K562 (cell line): ENCODE measurements around the gene GET3. TPM values are rescaled to one million over a fixed set of nuclear protein-coding genes. Genes with fewer than 3 reads are reported as not detected.

Experiments
- ATAC-seq: fragments of 200-7000 bp; cut with Tn5 transposase; 3 replicates; pipeline ENCODE4 v1.9.1; 2020; ENCODE audit warnings: moderate library complexity
- BruUV-seq: library from RNA; stranded (reverse); fragments of 400-500 nt; replicated peaks from 2 replicates; lab custom pipeline; 2021; lab: Mats Ljungman, UMichigan
- CTCF ChIA-PET: fragments of 300-600 bp; formaldehyde crosslinking; extraction: SDS; loops from one replicate; lab custom pipeline; 2021; ENCODE audit warnings: low intra/inter-chr PET ratio; lab: Yijun Ruan, JAX
- POLR2A ChIA-PET: fragments of 300-600, 350-650 bp; sonication (Branson Sonifier 250); formaldehyde crosslinking; extraction: SDS; loops from one replicate; lab custom pipeline; 2021; ENCODE audit warnings: antibody characterized with exemption, inconsistent platforms; lab: Yijun Ruan, JAX
- DNase-seq, 4 experiments: peaks; one replicate each; pipeline versions ENCODE4 v3.0.0 to v3.0.0-alpha.2; 2011 to 2018; ENCODE audit warnings: low spot score in 3 of 4, mixed read lengths in 3 of 4; ENCODE audit errors: extremely low read depth in 1 of 4
- FAIRE-seq: peaks from 2 replicates; lab custom pipeline; 2011; peaks lifted over from hg19 to GRCh38; lab: Jason Lieb, UNC
- H2AFZ ChIP-seq: 2 replicates; pipeline ENCODE4 v1.6.0; 2011; ENCODE audit warnings: low read depth, low read length, control low read depth, inconsistent platforms
- H3K27ac ChIP-seq: fragments of 200-600 bp; 3 replicates; pipeline ENCODE4 v1.8.0; 2011; ENCODE audit warnings: low read depth, mild to moderate bottlenecking, control low read depth, inconsistent platforms, low read length, moderate library complexity, mixed read lengths; ENCODE audit errors: extremely low read depth
- H3K27me3 ChIP-seq, 2 experiments: fragments of 300-600 bp in 1 of 2; 2 replicates in 1 of 2; 3 replicates in 1 of 2; pipeline versions ENCODE4 v1.6.0 to v1.8.0; 2011; ENCODE audit warnings: inconsistent platforms in 2 of 2, low read length in 2 of 2, mild to moderate bottlenecking in 1 of 2, mixed read lengths in 1 of 2, moderate library complexity in 1 of 2; ENCODE audit not compliant: control insufficient read depth in 2 of 2, insufficient read depth in 2 of 2
- H3K36me3 ChIP-seq: fragments of 300-600 bp; 3 replicates; pipeline ENCODE4 v1.8.0; 2011; ENCODE audit warnings: mild to moderate bottlenecking, low read length, inconsistent platforms; ENCODE audit not compliant: control insufficient read depth, insufficient read depth
- H3K4me1 ChIP-seq, 2 experiments: fragments of 200-600 bp in 1 of 2; replicated peaks in 1 of 2; 2 replicates in 1 of 2; 3 replicates in 1 of 2; pipeline versions ENCODE4 v1.5.1 to v1.8.0; 2011; ENCODE audit warnings: inconsistent platforms in 2 of 2, low read length in 2 of 2, mild to moderate bottlenecking in 1 of 2, mixed read lengths in 1 of 2, moderate library complexity in 1 of 2; ENCODE audit not compliant: control insufficient read depth in 2 of 2, insufficient read depth in 2 of 2
- H3K4me2 ChIP-seq: 2 replicates; pipeline ENCODE4 v1.6.1; 2011; ENCODE audit warnings: low read length, control low read depth, inconsistent platforms, mixed read lengths; ENCODE audit not compliant: insufficient read depth
- H3K4me3 ChIP-seq: fragments of 200-600 bp; sonication (generic), shearing (Covaris generic); 2 replicates; pipeline ENCODE4 v1.5.1; 2016; ENCODE audit warnings: control low read depth, inconsistent platforms
- H3K79me2 ChIP-seq: fragments of 200-600 bp; 3 replicates; pipeline ENCODE4 v1.8.0; 2011; ENCODE audit warnings: low read length, inconsistent platforms; ENCODE audit not compliant: control insufficient read depth, insufficient read depth
- H3K9ac ChIP-seq, 2 experiments: 2 replicates each; pipeline versions ENCODE4 v1.6.0 to v1.6.1; 2011; ENCODE audit warnings: low read depth in 2 of 2, low read length in 2 of 2, control low read depth in 1 of 2, inconsistent platforms in 1 of 2, mild to moderate bottlenecking in 1 of 2, mixed read lengths in 1 of 2; ENCODE audit not compliant: insufficient read depth in 1 of 2
- H3K9me1 ChIP-seq: one replicate; pipeline ENCODE4 v1.6.0; 2011; ENCODE audit warnings: inconsistent platforms, mild to moderate bottlenecking, low read length, moderate library complexity; ENCODE audit not compliant: control insufficient read depth, insufficient read depth
- H3K9me3 ChIP-seq: replicated peaks from 2 replicates; pipeline ENCODE4 v1.5.1; 2011; ENCODE audit warnings: low read depth, low read length, inconsistent platforms; ENCODE audit not compliant: control insufficient read depth, insufficient read depth
- H4K20me1 ChIP-seq: replicated peaks from 2 replicates; pipeline ENCODE4 v1.6.1; 2011; ENCODE audit warnings: low read length, inconsistent platforms, mixed read lengths; ENCODE audit not compliant: control insufficient read depth, insufficient read depth
- ARNT ChIP-seq, 2 experiments: fragments of 450-650 bp; IDR thresholded peaks; 2 replicates each; pipeline ENCODE4 v1.6.1; 2016; ENCODE audit warnings: mild to moderate bottlenecking in 1 of 2
- CTBP1 ChIP-seq: fragments of 450-650 bp; IDR thresholded peaks from 2 replicates; pipeline ENCODE4 v1.6.1; 2016; ENCODE audit warnings: borderline replicate concordance
- DMBX1 ChIP-seq: fragments of 250-450 bp; sonication (Bioruptor Pico); IDR thresholded peaks from 2 replicates; pipeline ENCODE4 v1.8.0; 2022; ENCODE audit warnings: inconsistent platforms, mild to moderate bottlenecking, moderate library complexity, borderline replicate concordance
- FOXJ3 ChIP-seq: sonication (generic); formaldehyde crosslinking; IDR thresholded peaks from 2 replicates; pipeline ENCODE4 v1.4.0; 2020; ENCODE audit warnings: mild to moderate bottlenecking, missing genetic modification reagents
- KAT8 ChIP-seq: fragments of 450-650 bp; IDR thresholded peaks from 2 replicates; pipeline ENCODE4 v1.6.1; 2016; ENCODE audit warnings: low read depth, mild to moderate bottlenecking
- MCM3 ChIP-seq: fragments of 450-650 bp; IDR thresholded peaks from 2 replicates; pipeline ENCODE4 v1.6.1; 2016
- SRF ChIP-seq, 2 experiments: fragments of 250-450, 450-650 bp in 1 of 2; sonication (Bioruptor Pico) in 1 of 2; sonication (generic) in 1 of 2; formaldehyde crosslinking; IDR thresholded peaks; 2 replicates each; pipeline versions ENCODE4 v1.5.0 to v1.5.1; 2020 to 2022; ENCODE audit warnings: mild to moderate bottlenecking in 1 of 2, missing genetic modification reagents in 1 of 2
- XRCC5 ChIP-seq: fragments of 200-400 bp; formaldehyde crosslinking; IDR thresholded peaks from 2 replicates; pipeline ENCODE4 v1.6.1; 2017; ENCODE audit warnings: low read depth, mild to moderate bottlenecking, low read length
- ZC3H11A ChIP-seq: IDR thresholded peaks from 2 replicates; pipeline ENCODE4 v1.6.1; 2012; ENCODE audit warnings: low read depth, low read length, improper control_type of control experiment
- ZNF134 ChIP-seq: fragments of 250-450 bp; sonication (Bioruptor Pico); conservative IDR thresholded peaks from 2 replicates; pipeline ENCODE4 v1.4.0; 2020
- WGBS: fragments of 100-300 bp; shearing (Covaris generic); methylation state at CpG from one replicate; pipeline ENCODE4 v1.1.6; 2016; ENCODE audit warnings: low coverage, mixed read lengths; ENCODE audit not compliant: insufficient coverage; ENCODE audit errors: missing lambda C conversion rate; 5-methylcytosine and 5-hydroxymethylcytosine counted together
- in situ Hi-C: fragments of 300-500 bp; cut with MboI; formaldehyde crosslinking; loops from 4 replicates; pipeline ENCODE4 v1.15.0; 2018; ENCODE audit warnings: inconsistent platforms, mixed read lengths
- intact Hi-C: fragments of 100-400 bp; cut with micrococcal nuclease; formaldehyde crosslinking; loops from 2 replicates; pipeline ENCODE4 v1.14.2; 2022
- polyA plus RNA-seq, 8 experiments: library from polyadenylated mRNA; depleted of rRNA in 4 of 8; stranded (reverse) in 5 of 8; unstranded in 3 of 8; fragments of >200 nt; fragmentation: Nextera tagmentation in 2 of 8; fragmentation: Illumina TruSeq in 1 of 8; extraction: Ambion mirVana in 2 of 8; extraction: Trizol in 1 of 8; gene quantifications; 2 replicates each; pipeline versions ENCODE4 v1.2.1 to v1.2.3, GENCODE V29; 2011 to 2014; ENCODE audit warnings: inconsistent platforms in 1 of 8, missing spikeins in 1 of 8
- total RNA-seq, 7 experiments: library from RNA; depleted of rRNA in 6 of 7; stranded (reverse); fragments of >200 nt in 6 of 7; fragmentation: Illumina TruSeq in 2 of 7; extraction: Trizol in 2 of 7; gene quantifications; 2 replicates each; pipeline versions ENCODE4 v1.2.1 to v1.2.3, GENCODE V29; 2011 to 2021; ENCODE audit warnings: low replicate concordance in 1 of 7
- TF ChIP-seq, protein P1 (sequence below): fragments of 450-650 bp; formaldehyde crosslinking; IDR thresholded peaks from 2 replicates; pipeline ENCODE4 v1.4.0; 2020; ENCODE audit warnings: mild to moderate bottlenecking, moderate library complexity
- TF ChIP-seq, protein P2 (sequence below), 3 experiments: fragments of 200-800 bp in 1 of 3; sonication (Bioruptor generic) in 1 of 3; sonication (generic) in 1 of 3; formaldehyde crosslinking in 1 of 3; IDR thresholded peaks; 2 replicates each; pipeline versions ENCODE4 v1.6.1 to v1.8.0; 2016 to 2022; ENCODE audit warnings: mild to moderate bottlenecking in 2 of 3, missing compliant biosample characterization in 2 of 3, missing genetic modification characterization in 2 of 3, missing genetic modification reagents in 1 of 3
- TF ChIP-seq, protein P3 (sequence below): fragments of 250-450 bp; sonication (Bioruptor Pico); IDR thresholded peaks from 2 replicates; pipeline ENCODE4 v1.9.0; 2021; ENCODE audit warnings: mild to moderate bottlenecking, inconsistent platforms
- TF ChIP-seq, protein P4 (sequence below), 3 experiments: IDR thresholded peaks in 2 of 3; conservative IDR thresholded peaks in 1 of 3; 2 replicates each; pipeline ENCODE4 v1.5.1; 2011 to 2012; ENCODE audit warnings: low read length in 3 of 3, mild to moderate bottlenecking in 3 of 3, control low read depth in 2 of 3, improper control_type of control experiment in 1 of 3, inconsistent platforms in 1 of 3, low read depth in 1 of 3, mixed read lengths in 1 of 3, moderate library complexity in 1 of 3; ENCODE audit not compliant: insufficient read depth in 2 of 3

The GET3 gene
- total and polyA plus RNA-seq, 9 of the 15 experiments (the other 6 are each of a cell fraction or from before 2014, with no cell fraction given) = 8.3 to 83.5 (median 51.8) TPM

DNA sequence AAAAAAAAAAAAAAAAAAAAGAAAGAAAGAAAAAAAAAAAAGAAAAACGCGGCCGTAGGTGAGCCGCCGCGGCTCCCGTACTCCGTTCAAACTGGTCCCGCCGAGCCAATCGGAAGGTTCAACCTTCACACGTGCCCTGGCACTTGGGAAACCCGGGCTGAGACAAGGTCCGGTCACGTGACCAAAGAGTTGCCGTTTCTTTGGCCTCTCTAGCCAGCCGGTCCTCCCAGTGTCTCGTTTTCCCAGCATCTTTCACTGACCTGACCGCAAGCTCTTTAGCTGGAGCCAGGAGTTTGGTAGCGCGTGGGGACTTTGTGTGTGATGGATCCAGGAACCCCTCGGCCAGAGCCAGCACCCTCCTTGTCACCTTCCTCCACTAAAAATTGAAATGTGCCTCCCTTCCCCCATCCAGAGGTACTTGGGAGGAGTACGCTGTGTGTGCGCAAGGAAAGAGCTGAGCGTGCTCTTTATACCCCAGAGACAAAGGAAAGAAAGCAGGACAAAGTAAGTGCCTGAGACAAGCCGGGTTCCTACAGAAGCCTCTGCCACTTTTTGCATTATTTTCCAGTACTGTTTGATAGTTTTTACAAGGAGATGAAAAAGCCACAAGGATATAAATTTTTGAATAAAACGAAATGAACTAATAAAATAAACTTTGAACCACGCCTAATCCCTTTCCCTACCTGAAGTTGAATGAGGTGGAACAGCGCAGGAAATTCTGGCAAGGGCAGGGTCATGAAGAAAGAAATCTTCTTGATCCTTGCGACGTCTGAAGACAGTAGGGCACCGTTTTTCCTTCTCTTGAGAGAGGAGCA, 14.5 kb upstream of the GET3 start:
- peaks cover 65% of the 10 kb centered on the region for H3K79me2 ChIP-seq
- TF ChIP-seq ARNT (IDR thresholded peaks at IDR 0.05) = peak; percentile 75 to 78
- peak; percentile 89; the same call in 1 of the 2 replicates for TF ChIP-seq XRCC5
- TF ChIP-seq FOXJ3 (CRISPR knock-in tag) = no peak
- no peak for TF ChIP-seq SRF (CRISPR knock-in tag; IDR thresholded peaks at IDR 0.05)
- no peak for TF ChIP-seq ZNF134 (CRISPR knock-in tag)
- no peak for TF ChIP-seq KAT8
- peak; percentile 76; the same call in 1 of the 2 replicates for TF ChIP-seq DMBX1 (CRISPR knock-in tag)
- TF ChIP-seq, protein P1, sequence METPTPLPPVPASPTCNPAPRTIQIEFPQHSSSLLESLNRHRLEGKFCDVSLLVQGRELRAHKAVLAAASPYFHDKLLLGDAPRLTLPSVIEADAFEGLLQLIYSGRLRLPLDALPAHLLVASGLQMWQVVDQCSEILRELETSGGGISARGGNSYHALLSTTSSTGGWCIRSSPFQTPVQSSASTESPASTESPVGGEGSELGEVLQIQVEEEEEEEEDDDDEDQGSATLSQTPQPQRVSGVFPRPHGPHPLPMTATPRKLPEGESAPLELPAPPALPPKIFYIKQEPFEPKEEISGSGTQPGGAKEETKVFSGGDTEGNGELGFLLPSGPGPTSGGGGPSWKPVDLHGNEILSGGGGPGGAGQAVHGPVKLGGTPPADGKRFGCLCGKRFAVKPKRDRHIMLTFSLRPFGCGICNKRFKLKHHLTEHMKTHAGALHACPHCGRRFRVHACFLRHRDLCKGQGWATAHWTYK (CRISPR knock-in tag) = no peak
- no peak for TF ChIP-seq ZC3H11A
- TF ChIP-seq, protein P2, sequence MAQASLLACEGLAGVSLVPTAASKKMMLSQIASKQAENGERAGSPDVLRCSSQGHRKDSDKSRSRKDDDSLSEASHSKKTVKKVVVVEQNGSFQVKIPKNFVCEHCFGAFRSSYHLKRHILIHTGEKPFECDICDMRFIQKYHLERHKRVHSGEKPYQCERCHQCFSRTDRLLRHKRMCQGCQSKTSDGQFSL (CRISPR knock-in tag; IDR thresholded peaks at IDR 0.05) = no peak
- TF ChIP-seq, protein P2 (tag; IDR thresholded peaks at IDR 0.05) = no peak
- TF ChIP-seq CTBP1 = no peak; the same call in 1 of the 2 replicates
- no peak for TF ChIP-seq MCM3
- TF ChIP-seq, protein P3, sequence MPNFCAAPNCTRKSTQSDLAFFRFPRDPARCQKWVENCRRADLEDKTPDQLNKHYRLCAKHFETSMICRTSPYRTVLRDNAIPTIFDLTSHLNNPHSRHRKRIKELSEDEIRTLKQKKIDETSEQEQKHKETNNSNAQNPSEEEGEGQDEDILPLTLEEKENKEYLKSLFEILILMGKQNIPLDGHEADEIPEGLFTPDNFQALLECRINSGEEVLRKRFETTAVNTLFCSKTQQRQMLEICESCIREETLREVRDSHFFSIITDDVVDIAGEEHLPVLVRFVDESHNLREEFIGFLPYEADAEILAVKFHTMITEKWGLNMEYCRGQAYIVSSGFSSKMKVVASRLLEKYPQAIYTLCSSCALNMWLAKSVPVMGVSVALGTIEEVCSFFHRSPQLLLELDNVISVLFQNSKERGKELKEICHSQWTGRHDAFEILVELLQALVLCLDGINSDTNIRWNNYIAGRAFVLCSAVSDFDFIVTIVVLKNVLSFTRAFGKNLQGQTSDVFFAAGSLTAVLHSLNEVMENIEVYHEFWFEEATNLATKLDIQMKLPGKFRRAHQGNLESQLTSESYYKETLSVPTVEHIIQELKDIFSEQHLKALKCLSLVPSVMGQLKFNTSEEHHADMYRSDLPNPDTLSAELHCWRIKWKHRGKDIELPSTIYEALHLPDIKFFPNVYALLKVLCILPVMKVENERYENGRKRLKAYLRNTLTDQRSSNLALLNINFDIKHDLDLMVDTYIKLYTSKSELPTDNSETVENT (CRISPR knock-in tag) = peak; percentile 99
- TF ChIP-seq, protein P4, sequence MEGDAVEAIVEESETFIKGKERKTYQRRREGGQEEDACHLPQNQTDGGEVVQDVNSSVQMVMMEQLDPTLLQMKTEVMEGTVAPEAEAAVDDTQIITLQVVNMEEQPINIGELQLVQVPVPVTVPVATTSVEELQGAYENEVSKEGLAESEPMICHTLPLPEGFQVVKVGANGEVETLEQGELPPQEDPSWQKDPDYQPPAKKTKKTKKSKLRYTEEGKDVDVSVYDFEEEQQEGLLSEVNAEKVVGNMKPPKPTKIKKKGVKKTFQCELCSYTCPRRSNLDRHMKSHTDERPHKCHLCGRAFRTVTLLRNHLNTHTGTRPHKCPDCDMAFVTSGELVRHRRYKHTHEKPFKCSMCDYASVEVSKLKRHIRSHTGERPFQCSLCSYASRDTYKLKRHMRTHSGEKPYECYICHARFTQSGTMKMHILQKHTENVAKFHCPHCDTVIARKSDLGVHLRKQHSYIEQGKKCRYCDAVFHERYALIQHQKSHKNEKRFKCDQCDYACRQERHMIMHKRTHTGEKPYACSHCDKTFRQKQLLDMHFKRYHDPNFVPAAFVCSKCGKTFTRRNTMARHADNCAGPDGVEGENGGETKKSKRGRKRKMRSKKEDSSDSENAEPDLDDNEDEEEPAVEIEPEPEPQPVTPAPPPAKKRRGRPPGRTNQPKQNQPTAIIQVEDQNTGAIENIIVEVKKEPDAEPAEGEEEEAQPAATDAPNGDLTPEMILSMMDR (IDR thresholded peaks at IDR 0.05 in 2 of 3, conservative IDR thresholded peaks at IDR 0.05 in 1 of 3; ENCODE audit: insufficient read depth in 2 of 3, low read depth in 1 of 3, low read length in 3 of 3) = no peak

More for the DNA sequence above, 14.5 kb upstream of the GET3 start:
- DNase-seq (peak; percentile 88 to 100 (median 94)), FAIRE-seq (peak; percentile 98), ATAC-seq (peak; percentile 83)
- intact Hi-C loops = loop anchor here (1.0 kb wide), 1 partner anchor 11 kb away; no protein-coding TSS in a partner anchor
- H3K4me1 ChIP-seq = peaks cover 10 to 44% of the 10 kb centered on the region in 2 experiments; a peak in 3 of 5 replicates
- H3K27ac ChIP-seq = peak overlapping the region; percentile 87
- peak overlapping the region; percentile 89 to 99 for H3K9ac ChIP-seq
- H3K4me2 ChIP-seq = peak overlapping the region; percentile 92
- CTCF ChIA-PET = no interaction called here
- peaks cover 32% of the 10 kb centered on the region for H3K36me3 ChIP-seq
- no peaks in the 10 kb centered on the region for H3K9me3 ChIP-seq
- peak overlapping the region; percentile 82 for H3K4me3 ChIP-seq
- POLR2A ChIA-PET = interaction anchor here (0.5 to 4.4 kb wide), 21 partner anchors 10 to 1361 kb away, joined by 3 to 50 read pairs (median 3); partner anchors contain the start of genes DHPS, GCDH, GET3 and JUNB
- in situ Hi-C loops = no loop called here
- under 1% methylated on average over 30 of the region's 32 CpGs for WGBS
- BruUV-seq = TSS peak; percentile 97
- H3K9me1 ChIP-seq = peaks cover 3% of the 10 kb centered on the region
- no peaks in the 10 kb centered on the region for H3K27me3 ChIP-seq
- peak overlapping the region; percentile 78 for H2AFZ ChIP-seq
- peaks cover 17% of the 10 kb centered on the region; the same call in 1 of the 2 replicates for H4K20me1 ChIP-seq
